ENCODE measurements around the gene SRSF9.

DNA sequence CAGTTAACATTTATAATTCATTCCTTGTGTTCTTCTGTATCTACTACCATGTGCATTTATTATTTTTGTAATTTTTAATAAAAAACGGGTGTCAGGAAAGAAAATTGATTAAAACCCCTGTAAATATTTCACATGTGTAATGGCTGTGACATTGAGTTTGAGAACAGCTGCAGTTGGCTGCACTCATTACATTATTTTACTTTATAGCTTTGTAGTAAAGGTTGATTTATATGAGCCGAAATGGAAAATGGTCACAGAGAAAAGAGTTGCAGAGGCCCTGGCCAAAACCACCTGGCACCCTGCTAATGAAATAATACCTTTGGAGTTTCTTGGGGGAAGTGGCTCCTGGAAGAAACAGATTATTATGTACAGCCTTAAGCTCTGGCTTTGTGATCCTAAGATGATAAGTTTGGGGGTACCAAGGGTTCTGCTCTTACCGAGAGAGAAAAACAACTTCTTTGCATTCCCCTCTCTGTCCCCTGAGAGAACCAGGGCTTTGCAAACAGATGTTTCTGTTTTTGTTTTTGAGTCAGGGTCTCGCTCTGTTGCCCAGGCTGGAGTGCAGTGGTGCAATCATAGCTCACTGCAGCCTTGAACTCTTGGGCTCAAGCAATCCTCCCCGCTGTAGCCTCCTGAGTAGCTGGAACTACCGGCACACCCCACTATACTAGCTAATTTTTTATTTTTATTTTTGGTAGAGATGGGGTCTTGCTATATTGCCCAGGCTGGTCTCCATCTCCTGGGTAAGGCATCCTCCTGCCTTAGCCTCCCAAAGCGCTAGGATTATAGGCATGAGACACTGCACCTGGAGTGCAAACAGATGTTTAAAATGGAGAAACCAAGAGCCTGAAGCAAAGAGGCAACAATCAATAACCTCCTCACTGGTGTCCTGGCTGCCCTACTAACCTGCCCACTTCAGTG lies 16.7 kb upstream of the SRSF9 start:
- TF ChIP-seq, protein P1, sequence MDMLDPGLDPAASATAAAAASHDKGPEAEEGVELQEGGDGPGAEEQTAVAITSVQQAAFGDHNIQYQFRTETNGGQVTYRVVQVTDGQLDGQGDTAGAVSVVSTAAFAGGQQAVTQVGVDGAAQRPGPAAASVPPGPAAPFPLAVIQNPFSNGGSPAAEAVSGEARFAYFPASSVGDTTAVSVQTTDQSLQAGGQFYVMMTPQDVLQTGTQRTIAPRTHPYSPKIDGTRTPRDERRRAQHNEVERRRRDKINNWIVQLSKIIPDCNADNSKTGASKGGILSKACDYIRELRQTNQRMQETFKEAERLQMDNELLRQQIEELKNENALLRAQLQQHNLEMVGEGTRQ (IDR thresholded peaks at IDR 0.05; ENCODE audit: low read depth, low read length): no peak
- TF ChIP-seq, protein P2, sequence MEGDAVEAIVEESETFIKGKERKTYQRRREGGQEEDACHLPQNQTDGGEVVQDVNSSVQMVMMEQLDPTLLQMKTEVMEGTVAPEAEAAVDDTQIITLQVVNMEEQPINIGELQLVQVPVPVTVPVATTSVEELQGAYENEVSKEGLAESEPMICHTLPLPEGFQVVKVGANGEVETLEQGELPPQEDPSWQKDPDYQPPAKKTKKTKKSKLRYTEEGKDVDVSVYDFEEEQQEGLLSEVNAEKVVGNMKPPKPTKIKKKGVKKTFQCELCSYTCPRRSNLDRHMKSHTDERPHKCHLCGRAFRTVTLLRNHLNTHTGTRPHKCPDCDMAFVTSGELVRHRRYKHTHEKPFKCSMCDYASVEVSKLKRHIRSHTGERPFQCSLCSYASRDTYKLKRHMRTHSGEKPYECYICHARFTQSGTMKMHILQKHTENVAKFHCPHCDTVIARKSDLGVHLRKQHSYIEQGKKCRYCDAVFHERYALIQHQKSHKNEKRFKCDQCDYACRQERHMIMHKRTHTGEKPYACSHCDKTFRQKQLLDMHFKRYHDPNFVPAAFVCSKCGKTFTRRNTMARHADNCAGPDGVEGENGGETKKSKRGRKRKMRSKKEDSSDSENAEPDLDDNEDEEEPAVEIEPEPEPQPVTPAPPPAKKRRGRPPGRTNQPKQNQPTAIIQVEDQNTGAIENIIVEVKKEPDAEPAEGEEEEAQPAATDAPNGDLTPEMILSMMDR (conservative IDR thresholded peaks at IDR 0.05; ENCODE audit: low read depth, low read length): no peak
- no peak for TF ChIP-seq MAZ (IDR thresholded peaks at IDR 0.05; ENCODE audit: borderline replicate concordance, low read depth, low read length)
- TF ChIP-seq POLR2A (IDR thresholded peaks at IDR 0.05; ENCODE audit: low read depth, low read length): no peak
- no peak for TF ChIP-seq FOS (IDR thresholded peaks at IDR 0.05; ENCODE audit: low read depth, low read length)
- TF ChIP-seq MAFK (IDR thresholded peaks at IDR 0.05; ENCODE audit: low read depth, low read length): no peak
- TF ChIP-seq RAD21 (IDR thresholded peaks at IDR 0.05; ENCODE audit: low read length): no peak
- no peak for TF ChIP-seq BHLHE40 (IDR thresholded peaks at IDR 0.05; ENCODE audit: low read depth, low read length)
